ENCODE measurements around the gene FAM168B.

The FAM168B gene

GRCh38 chr2:131022731-131023130 is 70.5 kb downstream of the FAM168B start:
- no peak for DNase-seq (ENCODE audit: low spot score)

- no peak for DNase-seq (ENCODE audit: low spot score)
These were observed 76.2 kb downstream of the FAM168B start for GRCh38 chr2:131016826-131017741.

- DNase-seq (ENCODE audit: low spot score) = no peak
These were observed 77.5 kb downstream of the FAM168B start for GRCh38 chr2:131015764-131016163.

GRCh38 chr2:131014141-131014540 is 79.1 kb downstream of the FAM168B start:
- DNase-seq (ENCODE audit: low spot score) = no peak

- DNase-seq (ENCODE audit: low spot score) = no peak
These were observed 81.8 kb downstream of the FAM168B start for GRCh38 chr2:131011486-131011885.

GRCh38 chr2:131010566-131010965 is 82.7 kb downstream of the FAM168B start:
- DNase-seq (ENCODE audit: low spot score) = no peak

- DNase-seq (ENCODE audit: low spot score) = no peak
These were observed 83.4 kb downstream of the FAM168B start for GRCh38 chr2:131009713-131010475.

- DNase-seq (ENCODE audit: low spot score) = no peak
These were observed 84.3 kb downstream of the FAM168B start for GRCh38 chr2:131008967-131009366.

- no peak for DNase-seq (ENCODE audit: low spot score)
These were observed 86.7 kb downstream of the FAM168B start for GRCh38 chr2:131006561-131006960.

GRCh38 chr2:131005216-131005935 is 87.9 kb downstream of the FAM168B start:
- DNase-seq (ENCODE audit: low spot score) = no peak

GRCh38 chr2:131004446-131005209 is 88.6 kb downstream of the FAM168B start:
- DNase-seq (ENCODE audit: low spot score) = no peak

GRCh38 chr2:130998561-130998960 is 94.7 kb downstream of the FAM168B start:
- no peak for DNase-seq (ENCODE audit: low spot score)
